Sigmoid colon (tissue), 4 donors: ENCODE results near the gene PATJ.
"Not testable (repeated sequence)": the region's sequence is repeated elsewhere in the genome, so short reads cannot be mapped to it uniquely, and the experiment has no call there.

Experiments used
- CTCF ChIP-seq, 4 experiments: fragments of 450-650 bp in 3 of 4; fragments of 200-600 bp in 1 of 4; IDR thresholded peaks; one replicate each; pipeline ENCODE4 v1.5.1; 2016 to 2019; ENCODE audit warnings: antibody characterized with exemption in 4 of 4, mild to moderate bottlenecking in 3 of 4, moderate library complexity in 2 of 4
- EP300 ChIP-seq, 4 donors: sonication (generic); formaldehyde crosslinking; IDR thresholded peaks; one replicate each; pipeline ENCODE4 v1.6.1; 2017; ENCODE audit warnings: antibody characterized with exemption in 4 of 4
- POLR2A ChIP-seq, 2 donors: fragments of 450-650 bp; IDR thresholded peaks; one replicate each; pipeline ENCODE4 v1.6.1; 2016; ENCODE audit warnings: antibody characterized with exemption in 2 of 2, mild to moderate bottlenecking in 2 of 2, moderate library complexity in 2 of 2
- POLR2AphosphoS5 ChIP-seq, 4 donors: sonication (generic); formaldehyde crosslinking; IDR thresholded peaks; one replicate each; pipeline ENCODE4 v1.6.1; 2017; ENCODE audit warnings: antibody characterized with exemption in 4 of 4

GRCh38 chr1:61890435-61890834 is 148.2 kb downstream of the PATJ start:
- not testable (repeated sequence) for TF ChIP-seq POLR2AphosphoS5, POLR2A, CTCF, EP300 (IDR thresholded peaks at IDR 0.05)
